Liver (tissue), 9 donors: ENCODE measurements around the gene SMG6. TPM values are rescaled to one million over a fixed set of nuclear protein-coding genes. Genes with fewer than 3 reads are reported as not detected.

Experiments used
- DNase-seq: peaks from one replicate; pipeline ENCODE4 v3.0.0-alpha.2; 2017; ENCODE audit warnings: low spot score
- H3K27ac ChIP-seq, 2 donors: one replicate each; pipeline ENCODE4 v1.7.0; 2013; ENCODE audit warnings: inconsistent platforms in 2 of 2, low read length in 2 of 2, control low read depth in 1 of 2, low read depth in 1 of 2, mild to moderate bottlenecking in 1 of 2
- H3K27me3 ChIP-seq, 4 donors: one replicate each; pipeline versions ENCODE4 v1.6.1 to v1.7.0; 2013; ENCODE audit warnings: low read length in 3 of 4, inconsistent platforms in 1 of 4, mild to moderate bottlenecking in 1 of 4, moderate library complexity in 1 of 4; ENCODE audit not compliant: control insufficient read depth in 4 of 4, insufficient read depth in 4 of 4
- H3K36me3 ChIP-seq, 4 donors: one replicate each; pipeline versions ENCODE4 v1.6.1 to v1.7.0; 2013; ENCODE audit warnings: low read length in 3 of 4, mild to moderate bottlenecking in 3 of 4, low read depth in 1 of 4, moderate library complexity in 1 of 4; ENCODE audit not compliant: control insufficient read depth in 4 of 4, insufficient read depth in 3 of 4
- H3K4me1 ChIP-seq, 4 donors: one replicate each; pipeline versions ENCODE4 v1.6.1 to v1.7.0; 2013; ENCODE audit warnings: low read length in 3 of 4, mild to moderate bottlenecking in 3 of 4, moderate library complexity in 1 of 4; ENCODE audit not compliant: control insufficient read depth in 4 of 4, insufficient read depth in 4 of 4
- H3K4me3 ChIP-seq, 3 donors: one replicate each; pipeline versions ENCODE4 v1.6.1 to v1.7.0; 2013; ENCODE audit warnings: low read length in 3 of 3, control low read depth in 1 of 3, low read depth in 1 of 3, mild to moderate bottlenecking in 1 of 3
- H3K9ac ChIP-seq, 2 donors: one replicate each; pipeline ENCODE4 v1.7.0; 2013; ENCODE audit warnings: low read length in 2 of 2, mild to moderate bottlenecking in 2 of 2, moderate library complexity in 2 of 2, control low read depth in 1 of 2, low read depth in 1 of 2
- H3K9me3 ChIP-seq, 4 donors: one replicate each; pipeline versions ENCODE4 v1.6.1 to v1.7.0; 2013; ENCODE audit warnings: low read length in 3 of 4; ENCODE audit not compliant: control insufficient read depth in 4 of 4
- ATF3 ChIP-seq: IDR thresholded peaks from 2 replicates; pipeline ENCODE4 v1.6.1; 2016; ENCODE audit warnings: antibody characterized with exemption
- CTCF ChIP-seq: fragments of 150-350 bp; IDR thresholded peaks from 2 replicates; pipeline ENCODE4 v1.5.1; 2017; ENCODE audit warnings: improper control_type of control experiment, low read depth, low read length; ENCODE audit not compliant: missing input control
- EGR1 ChIP-seq, 2 donors: IDR thresholded peaks; 2 replicates each; pipeline ENCODE4 v1.6.1; 2016 to 2018; ENCODE audit warnings: antibody characterized with exemption in 2 of 2, low read depth in 2 of 2
- FOXA1 ChIP-seq: IDR thresholded peaks from 2 replicates; pipeline ENCODE4 v1.6.1; 2016; ENCODE audit warnings: antibody characterized with exemption
- FOXA2 ChIP-seq: IDR thresholded peaks from 2 replicates; pipeline ENCODE4 v1.6.1; 2016; ENCODE audit warnings: antibody characterized with exemption
- GABPA ChIP-seq, 2 donors: IDR thresholded peaks in 1 of 2; conservative IDR thresholded peaks in 1 of 2; 2 replicates each; pipeline ENCODE4 v1.6.1; 2016; ENCODE audit warnings: antibody characterized with exemption in 2 of 2, mild to moderate bottlenecking in 1 of 2, moderate library complexity in 1 of 2
- HNF4A ChIP-seq, 2 donors: conservative IDR thresholded peaks; 2 replicates each; pipeline ENCODE4 v1.6.1; 2016; ENCODE audit warnings: antibody characterized with exemption in 2 of 2, mild to moderate bottlenecking in 2 of 2
- HNF4G ChIP-seq: IDR thresholded peaks from 2 replicates; pipeline ENCODE4 v1.6.1; 2016; ENCODE audit warnings: antibody characterized with exemption
- JUND ChIP-seq, 2 donors: IDR thresholded peaks; 2 replicates each; pipeline ENCODE4 v1.6.1; 2016; ENCODE audit warnings: antibody characterized with exemption in 2 of 2
- MAX ChIP-seq: IDR thresholded peaks from 2 replicates; pipeline ENCODE4 v1.6.1; 2016; ENCODE audit warnings: antibody characterized with exemption
- NR2F2 ChIP-seq: IDR thresholded peaks from 2 replicates; pipeline ENCODE4 v1.6.1; 2016; ENCODE audit warnings: antibody characterized with exemption
- RAD21 ChIP-seq, 2 donors: IDR thresholded peaks; 2 replicates each; pipeline ENCODE4 v1.6.1; 2016; ENCODE audit warnings: antibody characterized with exemption in 2 of 2, mild to moderate bottlenecking in 2 of 2
- REST ChIP-seq: IDR thresholded peaks from 2 replicates; pipeline ENCODE4 v1.6.1; 2016; ENCODE audit warnings: antibody characterized with exemption, mild to moderate bottlenecking
- RXRA ChIP-seq, 2 donors: IDR thresholded peaks; 2 replicates each; pipeline ENCODE4 v1.6.1; 2017 to 2018; ENCODE audit warnings: antibody characterized with exemption in 2 of 2, mild to moderate bottlenecking in 1 of 2
- SP1 ChIP-seq: IDR thresholded peaks from 2 replicates; pipeline ENCODE4 v1.6.1; 2018; ENCODE audit warnings: antibody characterized with exemption, mild to moderate bottlenecking
- TAF1 ChIP-seq: conservative IDR thresholded peaks from 2 replicates; pipeline ENCODE4 v1.6.1; 2016; ENCODE audit warnings: antibody characterized with exemption, mild to moderate bottlenecking
- YY1 ChIP-seq: IDR thresholded peaks from 2 replicates; pipeline ENCODE4 v1.6.1; 2016; ENCODE audit warnings: antibody characterized with exemption, mild to moderate bottlenecking
- ZBTB33 ChIP-seq: IDR thresholded peaks from 2 replicates; pipeline ENCODE4 v1.6.1; 2016; ENCODE audit warnings: antibody characterized with exemption
- WGBS: extraction: QIAGEN DNeasy Blood & Tissue Kit; methylation state at CpG from one replicate; pipeline ENCODE4 v1.1.7; 2013; 5-methylcytosine and 5-hydroxymethylcytosine counted together
- polyA plus RNA-seq, 2 donors: library from polyadenylated mRNA; stranded (reverse) in 1 of 2; unstranded in 1 of 2; fragments of 200-250 nt in 1 of 2; fragments of >200 nt in 1 of 2; fragmentation: Nextera tagmentation in 1 of 2; extraction: Ambion mirVana in 1 of 2; gene quantifications; one replicate each; pipeline versions ENCODE4 v1.2.1 to v1.2.3, GENCODE V29; 2013 to 2015
- total RNA-seq, 2 donors: library from RNA; depleted of rRNA; stranded (reverse); fragments of >200 nt; gene quantifications; one replicate each; pipeline ENCODE4 v1.2.3, GENCODE V29; 2014
- donor health status: healthy.
- donor health status: healthy.
- donor health status: healthy.
- donor health status: healthy.
- donor health status: healthy.

SMG6 gene
- total and polyA plus RNA-seq, 4 donors = 4.9 to 12.0 (median 8.2) TPM

GRCh38 chr17:2233441-2233947, 70.1 kb downstream of the SMG6 start:
- Histone ChIP-seq H3K9ac (no peak overlapping the region), H3K36me3 (peaks cover 0 to 12% (median 4%) of the 10 kb centered on the region in 4 donors), H3K4me3 (no peak overlapping the region), H3K27ac (no peak overlapping the region), H3K9me3 (no peaks in the 10 kb centered on the region), H3K27me3 (no peaks in the 10 kb centered on the region), H3K4me1 (no peaks in the 10 kb centered on the region)
- 87% methylated on average over 8 of the region's 8 CpGs for WGBS
- DNase-seq = no peak
- TF ChIP-seq GABPA (IDR thresholded peaks at IDR 0.05 in 1 of 2, conservative IDR thresholded peaks at IDR 0.05 in 1 of 2) = no peak
- no peak for TF ChIP-seq EGR1 (IDR thresholded peaks at IDR 0.05; ENCODE audit: low read depth in 2 of 2)
- TF ChIP-seq NR2F2 = no peak
- TF ChIP-seq HNF4G = no peak
- no peak for TF ChIP-seq REST
- no peak for TF ChIP-seq TAF1
- no peak for TF ChIP-seq JUND (IDR thresholded peaks at IDR 0.05)
- TF ChIP-seq HNF4A (conservative IDR thresholded peaks at IDR 0.05) = no peak
- TF ChIP-seq FOXA2 = no peak
- TF ChIP-seq RXRA (IDR thresholded peaks at IDR 0.05) = no peak
- no peak for TF ChIP-seq FOXA1
- TF ChIP-seq MAX = no peak
- TF ChIP-seq ZBTB33 = no peak
- no peak for TF ChIP-seq YY1
- TF ChIP-seq CTCF = no peak
- TF ChIP-seq SP1 = no peak
- TF ChIP-seq RAD21 (IDR thresholded peaks at IDR 0.05) = no peak
- no peak for TF ChIP-seq ATF3
